Endothelial cell of umbilical vein (primary cell): ENCODE data around the gene FBXO11. TPM values are rescaled to one million over a fixed set of nuclear protein-coding genes. Genes with fewer than 3 reads are reported as not detected.

Experiments used
- BruUV-seq: library from RNA; stranded (reverse); fragments of 400-500 nt; replicated peaks from 2 replicates; lab custom pipeline; 2021; lab: Mats Ljungman, UMichigan
- CTCF ChIA-PET: fragments of 300-600, 350-600 bp; sonication (Branson Sonifier 250); formaldehyde crosslinking; loops from one replicate; lab custom pipeline; 2021; ENCODE audit warnings: antibody characterized with exemption, inconsistent platforms; lab: Charles Lee
- POLR2A ChIA-PET: fragments of 300-600, 350-600 bp; sonication (Branson Sonifier 250); formaldehyde crosslinking; loops from one replicate; lab custom pipeline; 2021; ENCODE audit warnings: antibody characterized with exemption, inconsistent platforms; lab: Charles Lee
- DNase-seq: peaks from one replicate; pipeline ENCODE4 v3.0.0-alpha.2; 2011; ENCODE audit warnings: low read depth, low spot score
- FAIRE-seq: peaks from 2 replicates; lab custom pipeline; 2011; peaks lifted over from hg19 to GRCh38; lab: Jason Lieb, UNC
- H2AFZ ChIP-seq: 2 replicates; pipeline ENCODE4 v1.6.0; 2012; ENCODE audit warnings: low read depth, low read length, control low read depth, inconsistent platforms
- H3K27ac ChIP-seq: 2 replicates; pipeline ENCODE4 v1.5.1; 2011; ENCODE audit warnings: low read depth, mild to moderate bottlenecking, control low read depth, low read length, moderate library complexity; ENCODE audit not compliant: insufficient read depth
- H3K27me3 ChIP-seq, 2 experiments: 2 replicates each; pipeline versions ENCODE4 v1.6.0 to v1.6.1; 2011; ENCODE audit warnings: low read length in 2 of 2, mixed read lengths in 1 of 2; ENCODE audit not compliant: control insufficient read depth in 2 of 2, insufficient read depth in 2 of 2
- H3K36me3 ChIP-seq, 2 experiments: 2 replicates in 1 of 2; 3 replicates in 1 of 2; pipeline ENCODE4 v1.5.1; 2011; ENCODE audit warnings: low read length in 2 of 2, mild to moderate bottlenecking in 1 of 2, moderate library complexity in 1 of 2; ENCODE audit not compliant: control insufficient read depth in 2 of 2, insufficient read depth in 2 of 2; ENCODE audit errors: extremely low read depth in 1 of 2
- H3K4me1 ChIP-seq: 3 replicates; pipeline ENCODE4 v1.5.1; 2011; ENCODE audit warnings: mild to moderate bottlenecking, low read length; ENCODE audit not compliant: control insufficient read depth, insufficient read depth; ENCODE audit errors: extremely low read depth
- H3K4me2 ChIP-seq: 2 replicates; pipeline ENCODE4 v1.6.1; 2011; ENCODE audit warnings: low read length, control low read depth, mixed read lengths; ENCODE audit not compliant: insufficient read depth
- H3K4me3 ChIP-seq, 3 experiments: fragments of 200-600 bp in 1 of 3; sonication (generic), shearing (Covaris generic) in 1 of 3; replicated peaks in 1 of 3; 2 replicates each; pipeline ENCODE4 v1.5.1; 2011 to 2016; ENCODE audit warnings: control low read depth in 3 of 3, low read length in 3 of 3, mild to moderate bottlenecking in 2 of 3, inconsistent platforms in 1 of 3, low read depth in 1 of 3, moderate library complexity in 1 of 3; ENCODE audit not compliant: insufficient read depth in 1 of 3
- H3K79me2 ChIP-seq: 2 replicates; pipeline ENCODE4 v1.6.0; 2012; ENCODE audit warnings: low read length, inconsistent platforms; ENCODE audit not compliant: control insufficient read depth, insufficient read depth
- H3K9ac ChIP-seq: replicated peaks from 2 replicates; pipeline ENCODE3; 2011; ENCODE audit warnings: low read length, control low read depth; ENCODE audit not compliant: insufficient read depth; ENCODE audit errors: extremely low read depth
- H3K9me1 ChIP-seq: replicated peaks from 3 replicates; pipeline ENCODE4 v1.6.0; 2011; ENCODE audit warnings: mild to moderate bottlenecking, low read length; ENCODE audit not compliant: control insufficient read depth, insufficient read depth; ENCODE audit errors: extremely low read depth
- H3K9me3 ChIP-seq: replicated peaks from 2 replicates; pipeline ENCODE4 v1.5.1; 2012; ENCODE audit warnings: low read length, inconsistent platforms; ENCODE audit not compliant: control insufficient read depth, insufficient read depth
- H4K20me1 ChIP-seq: replicated peaks from 2 replicates; pipeline ENCODE3; 2011; ENCODE audit warnings: mild to moderate bottlenecking, low read length; ENCODE audit not compliant: control insufficient read depth, insufficient read depth; ENCODE audit errors: extremely low read depth
- CTCF ChIP-seq, 2 donors: IDR thresholded peaks; 1 replicate in 1 of 2; 2 replicates in 1 of 2; pipeline ENCODE4 v1.5.1; 2011; ENCODE audit warnings: low read length in 2 of 2, mild to moderate bottlenecking in 2 of 2, moderate library complexity in 2 of 2, control low read depth in 1 of 2, inconsistent platforms in 1 of 2, low read depth in 1 of 2; ENCODE audit not compliant: insufficient read depth in 1 of 2; ENCODE audit errors: extremely low read depth in 1 of 2
- EZH2 ChIP-seq: IDR thresholded peaks from 2 replicates; pipeline ENCODE4 v1.6.1; 2012; ENCODE audit warnings: borderline replicate concordance, low read depth, mild to moderate bottlenecking, moderate library complexity, low read length, inconsistent platforms; ENCODE audit not compliant: severe bottlenecking
- FOS ChIP-seq: IDR thresholded peaks from 2 replicates; pipeline ENCODE4 v1.6.1; 2011; ENCODE audit warnings: mild to moderate bottlenecking, low read length, moderate library complexity, borderline replicate concordance; ENCODE audit not compliant: insufficient read depth
- GATA2 ChIP-seq: IDR thresholded peaks from 2 replicates; pipeline ENCODE4 v1.7.0; 2011; ENCODE audit warnings: low read depth, mild to moderate bottlenecking, moderate library complexity, mixed read lengths, low read length; ENCODE audit not compliant: insufficient read length, insufficient read depth
- JUN ChIP-seq: IDR thresholded peaks from 2 replicates; pipeline ENCODE4 v1.6.1; 2011; ENCODE audit warnings: borderline replicate concordance, low read depth; ENCODE audit not compliant: insufficient read length, insufficient read depth
- MAX ChIP-seq: IDR thresholded peaks from 2 replicates; pipeline ENCODE4 v1.6.1; 2011; ENCODE audit not compliant: insufficient read depth, insufficient read length
- MYC ChIP-seq: IDR thresholded peaks from one replicate; pipeline ENCODE4 v1.6.1; 2011; ENCODE audit warnings: mild to moderate bottlenecking, low read depth, low read length
- POLR2A ChIP-seq: IDR thresholded peaks from 2 replicates; pipeline ENCODE4 v1.6.1; 2012; ENCODE audit warnings: low read depth, mild to moderate bottlenecking, control low read depth, low read length
- POLR2AphosphoS5 ChIP-seq: IDR thresholded peaks from 2 replicates; pipeline ENCODE4 v1.6.1; 2012; ENCODE audit warnings: low read depth, mild to moderate bottlenecking, control low read depth, low read length, moderate library complexity; ENCODE audit not compliant: insufficient read depth
- dilution Hi-C: fragments of 300-500 bp; cut with MboI; formaldehyde crosslinking; loops from one replicate; pipeline ENCODE4 v1.15.0; 2019; ENCODE audit warnings: low sequenced_read_pairs; ENCODE audit not compliant: extremely low pct_ligation_motif_present
- intact Hi-C: fragments of 100-400 bp; cut with micrococcal nuclease; formaldehyde crosslinking; loops from one replicate; pipeline ENCODE4 v1.10.0; 2022
- polyA plus RNA-seq, 4 experiments: library from polyadenylated mRNA; depleted of rRNA in 3 of 4; stranded (reverse) in 3 of 4; unstranded in 1 of 4; fragments of >200 nt; gene quantifications; 2 replicates each; pipeline versions ENCODE4 v1.2.1 to v1.2.3, GENCODE V29; 2011 to 2012; ENCODE audit warnings: missing spikeins in 1 of 4
- total RNA-seq: library from RNA; stranded (reverse); gene quantifications from 2 replicates; pipeline ENCODE4 v1.2.3, GENCODE V29; 2021

FBXO11 gene
- total and polyA plus RNA-seq, 2 donors (not counting 3 experiments of a cell fraction or from before 2014, with no cell fraction given), result 23.4 to 59.6 TPM

- intact Hi-C loops, result no loop called here
- peaks cover 9 to 31% of the 10 kb centered on the region in 2 experiments for H3K36me3 ChIP-seq
- POLR2A ChIA-PET, result no interaction called here
- no peak overlapping the region for H3K4me3 ChIP-seq
- dilution Hi-C loops, result no loop called here
- no TSS peak for BruUV-seq
- H4K20me1 ChIP-seq, result no peaks in the 10 kb centered on the region
- no peak overlapping the region for H3K4me2 ChIP-seq
- FAIRE-seq (no peak), DNase-seq (no peak)
- no peaks in the 10 kb centered on the region for H3K9me3 ChIP-seq
- TF ChIP-seq POLR2A (no peak), FOS (no peak), POLR2AphosphoS5 (no peak), MAX (no peak), GATA2 (no peak), EZH2 (no peak), JUN (no peak), CTCF (IDR thresholded peaks at IDR 0.05; ENCODE audit: extremely low read depth in 1 of 2, insufficient read depth in 1 of 2, low read depth in 1 of 2, low read length in 2 of 2) (no peak), MYC (no peak)
- no peak overlapping the region for H3K9ac ChIP-seq
- no peak overlapping the region for H2AFZ ChIP-seq
- H3K27me3 ChIP-seq, result no peaks in the 10 kb centered on the region
- H3K9me1 ChIP-seq, result no peaks in the 10 kb centered on the region
- H3K79me2 ChIP-seq, result no peaks in the 10 kb centered on the region
- CTCF ChIA-PET, result no interaction called here
- H3K4me1 ChIP-seq, result no peaks in the 10 kb centered on the region
- no peak overlapping the region for H3K27ac ChIP-seq
Observed at GRCh38 chr2:47811668-47812067, 94.6 kb downstream of the FBXO11 start.
